ENCODE measurements around the gene LMX1A. TPM values are rescaled to one million over a fixed set of nuclear protein-coding genes. Genes with fewer than 3 reads are reported as not detected.

Gene LMX1A
- total RNA-seq, 1 donor from 2014 or later = not detected

GRCh38 chr1:165225650-165226049 lies 130.9 kb downstream of the LMX1A start:
- intact Hi-C loops (cut with micrococcal nuclease) = no loop called here
- Mint-ChIP-seq H3K4me1 (no peaks in the 10 kb centered on the region), H3K27ac (no peak overlapping the region), H3K36me3 (ENCODE audit: low read depth) (no peaks in the 10 kb centered on the region), H3K27me3 (no peaks in the 10 kb centered on the region), H3K4me3 (no peak overlapping the region), H3K9me3 (no peaks in the 10 kb centered on the region)
- DNase-seq = no peak

DNA sequence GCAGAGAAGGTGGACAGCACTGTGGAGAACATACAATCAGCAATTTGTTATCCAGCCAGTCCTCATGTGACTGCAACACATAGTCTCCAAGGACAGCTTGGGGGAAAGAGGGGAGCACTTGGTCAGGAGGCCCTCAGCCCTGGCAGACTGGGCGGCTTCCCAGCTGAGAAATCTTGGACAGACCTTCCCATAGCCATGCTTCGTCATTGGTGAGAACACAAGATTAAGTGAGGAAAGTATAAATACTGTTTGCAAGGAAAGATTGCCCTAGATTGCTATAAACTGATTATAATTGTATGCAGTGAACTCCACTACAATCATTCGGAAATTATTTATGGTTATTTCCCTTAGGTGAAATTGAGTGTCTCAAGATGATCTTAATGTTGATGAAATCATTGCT lies 131.5 kb downstream of the LMX1A start:
- intact Hi-C loops (cut with micrococcal nuclease) = no loop called here

DNA sequence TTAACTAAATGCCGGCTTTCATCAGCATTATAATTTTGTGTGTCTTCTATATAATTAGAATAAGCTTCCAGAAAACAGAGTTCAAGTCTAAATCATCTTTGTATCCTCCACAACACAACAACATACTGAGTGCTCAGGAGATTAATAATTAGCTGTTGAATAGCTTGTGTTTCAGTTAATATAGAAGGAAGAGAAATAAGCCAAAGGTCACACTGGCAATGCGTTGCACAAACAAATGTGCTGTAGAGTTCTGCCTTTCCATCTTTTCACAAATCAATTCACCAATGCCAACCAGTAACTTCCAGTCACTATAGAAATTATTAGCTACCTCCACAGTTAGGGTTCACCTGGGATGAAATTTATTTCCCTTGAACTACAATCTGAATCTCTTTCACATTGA lies 132.0 kb downstream of the LMX1A start:
- no peak for DNase-seq
- Mint-ChIP-seq H3K9me3 (no peaks in the 10 kb centered on the region), H3K27ac (no peak overlapping the region), H3K4me1 (no peaks in the 10 kb centered on the region), H3K36me3 (ENCODE audit: low read depth) (no peaks in the 10 kb centered on the region), H3K4me3 (no peak overlapping the region), H3K27me3 (no peaks in the 10 kb centered on the region)
- intact Hi-C loops (cut with micrococcal nuclease) = no loop called here

More for the DNA sequence above, 131.5 kb downstream of the LMX1A start:
- no peaks in the 10 kb centered on the region for H3K4me1 Mint-ChIP-seq
- H3K27me3 Mint-ChIP-seq = no peaks in the 10 kb centered on the region
- no peaks in the 10 kb centered on the region for H3K36me3 Mint-ChIP-seq (ENCODE audit: low read depth)
- no peak overlapping the region for H3K4me3 Mint-ChIP-seq
- DNase-seq = no peak
- no peak overlapping the region for H3K27ac Mint-ChIP-seq
- no peaks in the 10 kb centered on the region for H3K9me3 Mint-ChIP-seq

DNA sequence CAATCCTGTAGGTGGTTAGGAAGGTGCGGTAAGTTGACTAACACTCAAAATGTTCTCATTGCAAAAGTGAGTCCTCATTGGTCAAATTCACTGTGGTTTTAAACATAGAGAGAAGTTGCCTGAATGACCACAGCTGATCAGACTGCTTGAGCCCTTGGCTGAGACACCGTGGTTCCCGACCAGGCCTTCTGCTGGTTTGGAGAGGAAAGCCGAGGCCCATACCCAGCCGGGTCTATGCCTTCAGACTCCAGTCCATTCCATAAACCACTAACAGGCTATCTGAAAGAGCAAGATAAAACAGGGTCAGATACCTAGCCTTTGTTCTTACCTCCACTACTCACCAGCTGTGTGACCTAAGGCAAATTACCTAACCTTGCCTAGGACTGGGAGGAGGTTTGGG lies 133.9 kb downstream of the LMX1A start:
- intact Hi-C loops (cut with micrococcal nuclease) = no loop called here
- DNase-seq = no peak
- Mint-ChIP-seq H3K4me3 (no peak overlapping the region), H3K27me3 (peaks cover 2% of the 10 kb centered on the region), H3K27ac (no peak overlapping the region), H3K9me3 (no peaks in the 10 kb centered on the region), H3K4me1 (no peaks in the 10 kb centered on the region), H3K36me3 (ENCODE audit: low read depth) (no peaks in the 10 kb centered on the region)

DNA sequence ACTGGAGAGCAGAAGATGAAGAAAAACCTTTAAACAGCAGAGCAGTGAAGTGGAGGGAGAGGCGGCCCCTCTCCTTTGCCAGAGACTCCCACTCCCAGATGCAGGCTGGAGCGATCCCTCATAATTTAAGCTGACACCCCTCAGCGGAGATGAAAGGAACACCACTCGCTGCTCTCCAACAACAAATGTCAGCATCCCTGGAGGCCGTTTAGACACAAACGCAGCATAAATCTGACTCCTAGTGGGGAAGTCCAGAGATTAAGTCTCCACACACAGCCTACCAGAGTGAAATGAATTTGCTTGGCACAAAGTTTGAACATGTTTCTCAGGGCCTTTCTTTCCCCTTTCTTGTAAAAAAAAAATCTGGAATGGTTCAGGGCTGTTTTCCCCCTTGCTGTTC lies 137.8 kb downstream of the LMX1A start:
- no peak for DNase-seq
- H3K4me1 Mint-ChIP-seq = no peaks in the 10 kb centered on the region
- peaks cover 2% of the 10 kb centered on the region for H3K27me3 Mint-ChIP-seq
- no peak overlapping the region for H3K27ac Mint-ChIP-seq
- H3K36me3 Mint-ChIP-seq (ENCODE audit: low read depth) = no peaks in the 10 kb centered on the region
- H3K9me3 Mint-ChIP-seq = no peaks in the 10 kb centered on the region
- H3K4me3 Mint-ChIP-seq = no peak overlapping the region
- intact Hi-C loops (cut with micrococcal nuclease) = no loop called here

GRCh38 chr1:165217958-165218357 lies 138.6 kb downstream of the LMX1A start:
- no peak overlapping the region for H3K4me3 Mint-ChIP-seq
- H3K27ac Mint-ChIP-seq = no peak overlapping the region
- no peaks in the 10 kb centered on the region for H3K36me3 Mint-ChIP-seq (ENCODE audit: low read depth)
- no peaks in the 10 kb centered on the region for H3K4me1 Mint-ChIP-seq
- no peak for DNase-seq
- peaks cover 2% of the 10 kb centered on the region for H3K27me3 Mint-ChIP-seq
- intact Hi-C loops (cut with micrococcal nuclease) = no loop called here
- H3K9me3 Mint-ChIP-seq = no peaks in the 10 kb centered on the region

DNA sequence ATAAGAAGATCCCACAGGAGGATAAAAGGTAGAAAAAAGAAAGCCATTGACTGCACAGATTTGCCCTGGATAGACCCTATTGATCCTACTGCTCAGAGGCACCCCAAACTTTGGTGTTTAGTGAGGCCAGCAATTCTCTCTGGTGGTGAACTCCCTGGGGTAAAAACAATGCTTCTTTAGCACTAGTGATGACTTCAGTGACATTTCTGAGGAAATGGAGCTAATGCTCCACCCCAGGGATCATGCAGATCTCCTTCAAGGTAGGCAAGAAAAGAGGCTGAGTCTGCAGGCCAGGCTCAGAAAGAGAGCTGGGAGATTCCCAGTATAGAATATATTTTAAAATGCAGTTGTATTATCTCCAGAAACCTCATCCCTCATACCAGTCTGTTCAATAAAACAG lies 140.3 kb downstream of the LMX1A start:
- H3K27ac Mint-ChIP-seq = no peak overlapping the region

GRCh38 chr1:165215676-165216075 lies 140.8 kb downstream of the LMX1A start:
- Mint-ChIP-seq H3K27ac (no peak overlapping the region), H3K9me3 (no peaks in the 10 kb centered on the region), H3K4me3 (no peak overlapping the region), H3K4me1 (no peaks in the 10 kb centered on the region), H3K36me3 (ENCODE audit: low read depth) (no peaks in the 10 kb centered on the region), H3K27me3 (peaks cover 2% of the 10 kb centered on the region)
- intact Hi-C loops (cut with micrococcal nuclease) = no loop called here
- no peak for DNase-seq

More for the DNA sequence above, 140.3 kb downstream of the LMX1A start:
- intact Hi-C loops (cut with micrococcal nuclease) = no loop called here
- no peaks in the 10 kb centered on the region for H3K4me1 Mint-ChIP-seq
- no peak overlapping the region for H3K4me3 Mint-ChIP-seq
- DNase-seq = no peak
- H3K27me3 Mint-ChIP-seq = peaks cover 2% of the 10 kb centered on the region
- no peaks in the 10 kb centered on the region for H3K9me3 Mint-ChIP-seq
- H3K36me3 Mint-ChIP-seq (ENCODE audit: low read depth) = no peaks in the 10 kb centered on the region

- no peaks in the 10 kb centered on the region for H3K4me1 Mint-ChIP-seq
- no peak overlapping the region for H3K27ac Mint-ChIP-seq
- intact Hi-C loops (cut with micrococcal nuclease) = no loop called here
- no peaks in the 10 kb centered on the region for H3K9me3 Mint-ChIP-seq
- no peak overlapping the region for H3K4me3 Mint-ChIP-seq
- no peaks in the 10 kb centered on the region for H3K27me3 Mint-ChIP-seq
- no peaks in the 10 kb centered on the region for H3K36me3 Mint-ChIP-seq (ENCODE audit: low read depth)
- no peak for DNase-seq
Measured at GRCh38 chr1:165212229-165212628, 144.3 kb downstream of the LMX1A start.

- Mint-ChIP-seq H3K9me3 (no peaks in the 10 kb centered on the region), H3K4me3 (no peak overlapping the region), H3K27me3 (no peaks in the 10 kb centered on the region), H3K27ac (no peak overlapping the region), H3K36me3 (ENCODE audit: low read depth) (no peaks in the 10 kb centered on the region), H3K4me1 (no peaks in the 10 kb centered on the region)
- intact Hi-C loops (cut with micrococcal nuclease) = no loop called here
- DNase-seq = no peak
Measured at GRCh38 chr1:165207853-165208515, 148.5 kb downstream of the LMX1A start.

DNA sequence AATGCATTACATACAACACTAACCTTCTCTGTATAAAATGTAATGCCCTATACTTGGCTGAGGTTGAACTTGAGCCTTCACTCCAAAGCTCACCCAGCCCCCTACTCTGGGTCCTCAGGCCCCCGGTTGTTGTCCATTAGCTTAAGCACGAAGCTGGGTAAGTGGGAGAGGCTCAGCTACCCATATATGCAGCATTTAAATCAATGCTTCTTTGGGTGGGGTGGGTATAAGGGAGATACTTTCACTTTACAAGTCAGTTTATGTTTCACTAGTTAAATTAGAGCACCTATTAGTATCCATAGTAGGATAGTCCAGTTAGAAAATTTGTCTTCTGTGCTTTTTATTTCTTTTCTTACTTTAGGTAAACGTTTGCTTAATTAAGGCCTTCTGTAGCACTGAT lies 151.4 kb downstream of the LMX1A start:
- Mint-ChIP-seq H3K27ac (no peak overlapping the region), H3K9me3 (no peaks in the 10 kb centered on the region), H3K36me3 (ENCODE audit: low read depth) (no peaks in the 10 kb centered on the region), H3K4me1 (no peaks in the 10 kb centered on the region), H3K27me3 (no peaks in the 10 kb centered on the region), H3K4me3 (no peak overlapping the region)
- no peak for DNase-seq
- intact Hi-C loops (cut with micrococcal nuclease) = no loop called here

DNA sequence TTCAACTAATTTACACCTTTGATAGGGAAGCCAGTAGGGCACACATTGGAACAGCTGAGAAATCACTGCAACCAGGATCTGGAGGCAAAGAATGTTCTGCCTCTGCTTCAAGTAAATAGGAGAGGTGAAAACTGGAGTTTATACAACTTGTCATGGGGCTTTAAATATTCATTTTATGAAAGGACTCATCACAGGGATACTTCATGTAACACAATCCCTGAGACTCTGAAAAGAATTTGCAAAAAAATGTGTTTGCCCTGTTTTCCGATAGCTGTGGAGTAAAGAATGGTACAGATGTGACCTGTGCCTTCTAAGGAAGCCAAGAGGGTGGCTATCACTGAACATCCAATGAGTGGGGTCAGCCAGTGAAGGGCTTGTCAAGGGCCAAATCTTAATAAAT lies 152.0 kb downstream of the LMX1A start:
- Mint-ChIP-seq H3K27ac (no peak overlapping the region), H3K9me3 (no peaks in the 10 kb centered on the region), H3K4me1 (no peaks in the 10 kb centered on the region), H3K36me3 (ENCODE audit: low read depth) (no peaks in the 10 kb centered on the region), H3K27me3 (no peaks in the 10 kb centered on the region), H3K4me3 (no peak overlapping the region)
- intact Hi-C loops (cut with micrococcal nuclease) = no loop called here
- no peak for DNase-seq

- no peak for DNase-seq
- no peaks in the 10 kb centered on the region for H3K36me3 Mint-ChIP-seq (ENCODE audit: low read depth)
- no peak overlapping the region for H3K4me3 Mint-ChIP-seq
- H3K27ac Mint-ChIP-seq = no peak overlapping the region
- no peaks in the 10 kb centered on the region for H3K9me3 Mint-ChIP-seq
- no peaks in the 10 kb centered on the region for H3K27me3 Mint-ChIP-seq
- intact Hi-C loops (cut with micrococcal nuclease) = no loop called here
- H3K4me1 Mint-ChIP-seq = no peaks in the 10 kb centered on the region
Measured at GRCh38 chr1:165191087-165191486, 165.4 kb downstream of the LMX1A start.

DNA sequence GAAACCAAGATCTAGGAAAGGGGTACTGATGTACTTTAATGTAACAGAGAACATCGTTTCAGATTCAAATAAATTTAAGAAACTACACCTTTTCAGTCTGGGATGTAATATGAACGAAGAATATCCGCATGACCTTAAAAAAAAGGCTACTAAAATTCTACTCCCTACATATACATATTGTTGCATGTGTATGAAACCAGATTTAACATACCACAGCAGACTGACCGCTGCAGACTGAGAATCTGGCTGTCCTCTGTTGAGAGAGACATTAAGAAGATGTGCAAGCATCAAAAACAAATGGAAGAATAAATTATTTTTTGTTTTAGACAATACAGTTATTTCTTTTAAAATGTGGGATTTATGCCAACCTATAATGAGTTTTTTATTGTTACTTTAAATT lies 166.6 kb downstream of the LMX1A start:
- Mint-ChIP-seq H3K4me1 (no peaks in the 10 kb centered on the region), H3K36me3 (ENCODE audit: low read depth) (no peaks in the 10 kb centered on the region), H3K9me3 (no peaks in the 10 kb centered on the region), H3K27me3 (no peaks in the 10 kb centered on the region), H3K27ac (no peak overlapping the region), H3K4me3 (no peak overlapping the region)
- intact Hi-C loops (cut with micrococcal nuclease) = no loop called here
- DNase-seq = no peak

- H3K4me3 Mint-ChIP-seq = no peak overlapping the region
- H3K36me3 Mint-ChIP-seq (ENCODE audit: low read depth) = no peaks in the 10 kb centered on the region
- H3K9me3 Mint-ChIP-seq = no peaks in the 10 kb centered on the region
- H3K27me3 Mint-ChIP-seq = no peaks in the 10 kb centered on the region
- no peaks in the 10 kb centered on the region for H3K4me1 Mint-ChIP-seq
- H3K27ac Mint-ChIP-seq = no peak overlapping the region
- intact Hi-C loops (cut with micrococcal nuclease) = no loop called here
- no peak for DNase-seq
Measured at GRCh38 chr1:165189011-165189410, 167.5 kb downstream of the LMX1A start.

All from activated CD4-positive, alpha-beta T cell treated with anti-CD3 and anti-CD28 coated beads, Interleukin-2, amount 10 ng/mL, durations not matched to agents 24 days and 14 days (primary cell).